Fibroblast of pulmonary artery (primary cell): ENCODE measurements around the gene RUNDC1.

ENCODE experiments used
- DNase-seq: peaks from one replicate; pipeline ENCODE4 v3.0.0-alpha.2; 2010; ENCODE audit warnings: low read depth
- H3K4me3 ChIP-seq: replicated peaks from 2 replicates; pipeline ENCODE4 v1.5.1; 2011; ENCODE audit warnings: low read depth, mild to moderate bottlenecking, control low read depth, low read length, moderate library complexity
- CTCF ChIP-seq: IDR thresholded peaks from 2 replicates; pipeline ENCODE4 v1.5.1; 2011; ENCODE audit warnings: mild to moderate bottlenecking, control low read depth, low read length, inconsistent platforms; ENCODE audit errors: missing control alignments

Gene RUNDC1

GRCh38 chr17:43025766-43026537 is 45.6 kb downstream of the RUNDC1 start:
- no peak overlapping the region for H3K4me3 ChIP-seq
- no peak for DNase-seq
- TF ChIP-seq CTCF, result no peak

GRCh38 chr17:43026595-43026994 is 46.2 kb downstream of the RUNDC1 start:
- no peak for TF ChIP-seq CTCF
- H3K4me3 ChIP-seq, result no peak overlapping the region
- no peak for DNase-seq

GRCh38 chr17:43027091-43028032 is 47.0 kb downstream of the RUNDC1 start:
- H3K4me3 ChIP-seq, result no peak overlapping the region
- no peak for TF ChIP-seq CTCF
- DNase-seq, result no peak

GRCh38 chr17:43028221-43028861 is 48.0 kb downstream of the RUNDC1 start:
- H3K4me3 ChIP-seq, result no peak overlapping the region
- no peak for TF ChIP-seq CTCF
- no peak for DNase-seq

- DNase-seq, result no peak
- H3K4me3 ChIP-seq, result no peak overlapping the region
- TF ChIP-seq CTCF, result no peak
These were observed 49.9 kb downstream of the RUNDC1 start for GRCh38 chr17:43030137-43030767.

- H3K4me3 ChIP-seq, result no peak overlapping the region
- DNase-seq, result no peak
- no peak for TF ChIP-seq CTCF
These were observed 51.3 kb downstream of the RUNDC1 start for GRCh38 chr17:43031666-43032065.
